Endothelial cell of umbilical vein (primary cell): ENCODE measurements around the gene NT5DC1. TPM values are rescaled to one million over a fixed set of nuclear protein-coding genes. Genes with fewer than 3 reads are reported as not detected.

Experiments
- BruUV-seq: library from RNA; stranded (reverse); fragments of 400-500 nt; replicated peaks from 2 replicates; lab custom pipeline; 2021; lab: Mats Ljungman, UMichigan
- CTCF ChIA-PET: fragments of 300-600, 350-600 bp; sonication (Branson Sonifier 250); formaldehyde crosslinking; loops from one replicate; lab custom pipeline; 2021; ENCODE audit warnings: antibody characterized with exemption, inconsistent platforms; lab: Charles Lee
- POLR2A ChIA-PET: fragments of 300-600, 350-600 bp; sonication (Branson Sonifier 250); formaldehyde crosslinking; loops from one replicate; lab custom pipeline; 2021; ENCODE audit warnings: antibody characterized with exemption, inconsistent platforms; lab: Charles Lee
- DNase-seq: peaks from one replicate; pipeline ENCODE4 v3.0.0-alpha.2; 2011; ENCODE audit warnings: low read depth, low spot score
- FAIRE-seq: peaks from 2 replicates; lab custom pipeline; 2011; peaks lifted over from hg19 to GRCh38; lab: Jason Lieb, UNC
- H2AFZ ChIP-seq: 2 replicates; pipeline ENCODE4 v1.6.0; 2012; ENCODE audit warnings: low read depth, low read length, control low read depth, inconsistent platforms
- H3K27ac ChIP-seq: 2 replicates; pipeline ENCODE4 v1.5.1; 2011; ENCODE audit warnings: low read depth, mild to moderate bottlenecking, control low read depth, low read length, moderate library complexity; ENCODE audit not compliant: insufficient read depth
- H3K27me3 ChIP-seq, 2 experiments: 2 replicates each; pipeline versions ENCODE4 v1.6.0 to v1.6.1; 2011; ENCODE audit warnings: low read length in 2 of 2, mixed read lengths in 1 of 2; ENCODE audit not compliant: control insufficient read depth in 2 of 2, insufficient read depth in 2 of 2
- H3K36me3 ChIP-seq, 2 experiments: 2 replicates in 1 of 2; 3 replicates in 1 of 2; pipeline ENCODE4 v1.5.1; 2011; ENCODE audit warnings: low read length in 2 of 2, mild to moderate bottlenecking in 1 of 2, moderate library complexity in 1 of 2; ENCODE audit not compliant: control insufficient read depth in 2 of 2, insufficient read depth in 2 of 2; ENCODE audit errors: extremely low read depth in 1 of 2
- H3K4me1 ChIP-seq: 3 replicates; pipeline ENCODE4 v1.5.1; 2011; ENCODE audit warnings: mild to moderate bottlenecking, low read length; ENCODE audit not compliant: control insufficient read depth, insufficient read depth; ENCODE audit errors: extremely low read depth
- H3K4me2 ChIP-seq: 2 replicates; pipeline ENCODE4 v1.6.1; 2011; ENCODE audit warnings: low read length, control low read depth, mixed read lengths; ENCODE audit not compliant: insufficient read depth
- H3K4me3 ChIP-seq, 3 experiments: fragments of 200-600 bp in 1 of 3; sonication (generic), shearing (Covaris generic) in 1 of 3; replicated peaks in 1 of 3; 2 replicates each; pipeline ENCODE4 v1.5.1; 2011 to 2016; ENCODE audit warnings: control low read depth in 3 of 3, low read length in 3 of 3, mild to moderate bottlenecking in 2 of 3, inconsistent platforms in 1 of 3, low read depth in 1 of 3, moderate library complexity in 1 of 3; ENCODE audit not compliant: insufficient read depth in 1 of 3
- H3K79me2 ChIP-seq: 2 replicates; pipeline ENCODE4 v1.6.0; 2012; ENCODE audit warnings: low read length, inconsistent platforms; ENCODE audit not compliant: control insufficient read depth, insufficient read depth
- H3K9ac ChIP-seq: replicated peaks from 2 replicates; pipeline ENCODE3; 2011; ENCODE audit warnings: low read length, control low read depth; ENCODE audit not compliant: insufficient read depth; ENCODE audit errors: extremely low read depth
- H3K9me1 ChIP-seq: replicated peaks from 3 replicates; pipeline ENCODE4 v1.6.0; 2011; ENCODE audit warnings: mild to moderate bottlenecking, low read length; ENCODE audit not compliant: control insufficient read depth, insufficient read depth; ENCODE audit errors: extremely low read depth
- H3K9me3 ChIP-seq: replicated peaks from 2 replicates; pipeline ENCODE4 v1.5.1; 2012; ENCODE audit warnings: low read length, inconsistent platforms; ENCODE audit not compliant: control insufficient read depth, insufficient read depth
- H4K20me1 ChIP-seq: replicated peaks from 2 replicates; pipeline ENCODE3; 2011; ENCODE audit warnings: mild to moderate bottlenecking, low read length; ENCODE audit not compliant: control insufficient read depth, insufficient read depth; ENCODE audit errors: extremely low read depth
- FOS ChIP-seq: IDR thresholded peaks from 2 replicates; pipeline ENCODE4 v1.6.1; 2011; ENCODE audit warnings: mild to moderate bottlenecking, low read length, moderate library complexity, borderline replicate concordance; ENCODE audit not compliant: insufficient read depth
- JUN ChIP-seq: IDR thresholded peaks from 2 replicates; pipeline ENCODE4 v1.6.1; 2011; ENCODE audit warnings: borderline replicate concordance, low read depth; ENCODE audit not compliant: insufficient read length, insufficient read depth
- POLR2A ChIP-seq: IDR thresholded peaks from 2 replicates; pipeline ENCODE4 v1.6.1; 2012; ENCODE audit warnings: low read depth, mild to moderate bottlenecking, control low read depth, low read length
- dilution Hi-C: fragments of 300-500 bp; cut with MboI; formaldehyde crosslinking; loops from one replicate; pipeline ENCODE4 v1.15.0; 2019; ENCODE audit warnings: low sequenced_read_pairs; ENCODE audit not compliant: extremely low pct_ligation_motif_present
- intact Hi-C: fragments of 100-400 bp; cut with micrococcal nuclease; formaldehyde crosslinking; loops from one replicate; pipeline ENCODE4 v1.10.0; 2022
- polyA plus RNA-seq, 4 experiments: library from polyadenylated mRNA; depleted of rRNA in 3 of 4; stranded (reverse) in 3 of 4; unstranded in 1 of 4; fragments of >200 nt; gene quantifications; 2 replicates each; pipeline versions ENCODE4 v1.2.1 to v1.2.3, GENCODE V29; 2011 to 2012; ENCODE audit warnings: missing spikeins in 1 of 4
- total RNA-seq: library from RNA; stranded (reverse); gene quantifications from 2 replicates; pipeline ENCODE4 v1.2.3, GENCODE V29; 2021
- TF ChIP-seq, protein P1 (sequence below), 2 donors: IDR thresholded peaks; 1 replicate in 1 of 2; 2 replicates in 1 of 2; pipeline ENCODE4 v1.5.1; 2011; ENCODE audit warnings: low read length in 2 of 2, mild to moderate bottlenecking in 2 of 2, moderate library complexity in 2 of 2, control low read depth in 1 of 2, inconsistent platforms in 1 of 2, low read depth in 1 of 2; ENCODE audit not compliant: insufficient read depth in 1 of 2; ENCODE audit errors: extremely low read depth in 1 of 2

The NT5DC1 gene
- total and polyA plus RNA-seq, 2 donors (not counting 3 experiments of a cell fraction or from before 2014, with no cell fraction given) = 11.3 to 24.3 TPM

DNA sequence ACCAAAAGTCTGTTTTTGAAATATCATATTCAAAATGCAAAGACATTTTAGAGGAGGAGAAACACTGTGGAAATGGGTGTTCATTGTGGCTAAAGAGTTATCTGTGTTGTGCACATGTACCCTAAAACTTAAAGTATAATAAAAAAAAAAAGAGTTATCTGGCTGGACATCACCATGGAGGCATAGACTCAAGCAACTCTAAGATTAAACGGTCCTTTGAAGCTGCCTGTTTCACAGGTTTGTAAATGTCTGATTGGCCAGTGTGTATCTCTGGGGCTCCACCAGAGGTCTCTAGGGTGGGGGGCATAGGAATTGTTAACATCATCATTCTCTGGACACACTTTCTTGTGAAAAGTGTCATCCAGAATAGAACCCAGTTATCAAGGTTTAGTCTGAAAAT lies 114.0 kb downstream of the NT5DC1 start:
- ChIA-PET POLR2A (no interaction called here), CTCF (interaction anchor here (0.9 to 5.0 kb wide), 4 partner anchors 55 to 347 kb away, joined by 3 to 170 read pairs (median 4); no protein-coding TSS in a partner anchor)
- Histone ChIP-seq H4K20me1 (no peaks in the 10 kb centered on the region), H3K4me1 (peaks cover 3% of the 10 kb centered on the region), H3K36me3 (no peaks in the 10 kb centered on the region), H3K4me3 (no peak overlapping the region), H3K4me2 (no peak overlapping the region), H2AFZ (no peak overlapping the region), H3K9me3 (no peaks in the 10 kb centered on the region), H3K27me3 (no peaks in the 10 kb centered on the region), H3K9ac (no peak overlapping the region), H3K9me1 (no peaks in the 10 kb centered on the region), H3K79me2 (no peaks in the 10 kb centered on the region), H3K27ac (no peak overlapping the region)
- no peak for FAIRE-seq
- dilution Hi-C loops = no loop called here
- no peak for DNase-seq
- TF ChIP-seq, protein P1, sequence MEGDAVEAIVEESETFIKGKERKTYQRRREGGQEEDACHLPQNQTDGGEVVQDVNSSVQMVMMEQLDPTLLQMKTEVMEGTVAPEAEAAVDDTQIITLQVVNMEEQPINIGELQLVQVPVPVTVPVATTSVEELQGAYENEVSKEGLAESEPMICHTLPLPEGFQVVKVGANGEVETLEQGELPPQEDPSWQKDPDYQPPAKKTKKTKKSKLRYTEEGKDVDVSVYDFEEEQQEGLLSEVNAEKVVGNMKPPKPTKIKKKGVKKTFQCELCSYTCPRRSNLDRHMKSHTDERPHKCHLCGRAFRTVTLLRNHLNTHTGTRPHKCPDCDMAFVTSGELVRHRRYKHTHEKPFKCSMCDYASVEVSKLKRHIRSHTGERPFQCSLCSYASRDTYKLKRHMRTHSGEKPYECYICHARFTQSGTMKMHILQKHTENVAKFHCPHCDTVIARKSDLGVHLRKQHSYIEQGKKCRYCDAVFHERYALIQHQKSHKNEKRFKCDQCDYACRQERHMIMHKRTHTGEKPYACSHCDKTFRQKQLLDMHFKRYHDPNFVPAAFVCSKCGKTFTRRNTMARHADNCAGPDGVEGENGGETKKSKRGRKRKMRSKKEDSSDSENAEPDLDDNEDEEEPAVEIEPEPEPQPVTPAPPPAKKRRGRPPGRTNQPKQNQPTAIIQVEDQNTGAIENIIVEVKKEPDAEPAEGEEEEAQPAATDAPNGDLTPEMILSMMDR (IDR thresholded peaks at IDR 0.05; ENCODE audit: extremely low read depth in 1 of 2, insufficient read depth in 1 of 2, low read depth in 1 of 2, low read length in 2 of 2) = no peak
- TF ChIP-seq JUN = no peak
- BruUV-seq = no TSS peak
- intact Hi-C loops = loop anchor here (5.0 kb wide), 2 partner anchors 298 to 433 kb away; partner anchors contain the start of gene CALHM5

DNA sequence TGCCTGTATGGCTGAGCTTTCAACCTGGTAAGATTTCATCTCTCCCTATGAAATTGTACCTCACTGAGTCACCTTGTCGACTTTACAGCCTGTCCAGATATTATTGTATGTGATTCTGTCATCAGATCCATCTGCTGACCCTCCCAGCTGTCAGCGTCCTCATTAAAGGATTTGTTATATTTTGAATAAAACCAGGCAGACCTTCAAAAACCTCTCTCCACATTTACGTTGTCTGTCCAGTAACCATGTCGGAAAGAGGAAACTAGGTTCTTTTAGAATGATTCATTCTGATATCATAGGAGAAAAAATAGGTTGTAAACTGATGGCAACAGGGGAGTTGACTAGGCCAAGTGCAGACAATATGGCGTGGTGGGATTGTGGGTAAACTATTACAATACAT lies 114.8 kb downstream of the NT5DC1 start:
- peaks cover 3% of the 10 kb centered on the region for H3K4me1 ChIP-seq
- no peak overlapping the region for H3K9ac ChIP-seq
- no peak overlapping the region for H3K4me3 ChIP-seq
- FAIRE-seq (no peak), DNase-seq (no peak)
- no peaks in the 10 kb centered on the region for H4K20me1 ChIP-seq
- intact Hi-C loops = loop anchor here (5.0 kb wide), 2 partner anchors 297 to 432 kb away; partner anchors contain the start of gene CALHM5
- no peaks in the 10 kb centered on the region for H3K36me3 ChIP-seq
- ChIA-PET POLR2A (no interaction called here), CTCF (interaction anchor here (0.9 to 5.0 kb wide), 4 partner anchors 54 to 346 kb away, joined by 3 to 170 read pairs (median 4); no protein-coding TSS in a partner anchor)
- no peaks in the 10 kb centered on the region for H3K9me1 ChIP-seq
- H3K9me3 ChIP-seq = no peaks in the 10 kb centered on the region
- no TSS peak for BruUV-seq
- no peaks in the 10 kb centered on the region for H3K27me3 ChIP-seq
- dilution Hi-C loops = no loop called here
- TF ChIP-seq POLR2A (no peak), FOS (peak; percentile 20)
- no peaks in the 10 kb centered on the region for H3K79me2 ChIP-seq
- H3K27ac ChIP-seq = no peak overlapping the region
- no peak overlapping the region for H3K4me2 ChIP-seq
- H2AFZ ChIP-seq = no peak overlapping the region
